ENCODE data around the gene ADORA3.

Gene ADORA3

DNA sequence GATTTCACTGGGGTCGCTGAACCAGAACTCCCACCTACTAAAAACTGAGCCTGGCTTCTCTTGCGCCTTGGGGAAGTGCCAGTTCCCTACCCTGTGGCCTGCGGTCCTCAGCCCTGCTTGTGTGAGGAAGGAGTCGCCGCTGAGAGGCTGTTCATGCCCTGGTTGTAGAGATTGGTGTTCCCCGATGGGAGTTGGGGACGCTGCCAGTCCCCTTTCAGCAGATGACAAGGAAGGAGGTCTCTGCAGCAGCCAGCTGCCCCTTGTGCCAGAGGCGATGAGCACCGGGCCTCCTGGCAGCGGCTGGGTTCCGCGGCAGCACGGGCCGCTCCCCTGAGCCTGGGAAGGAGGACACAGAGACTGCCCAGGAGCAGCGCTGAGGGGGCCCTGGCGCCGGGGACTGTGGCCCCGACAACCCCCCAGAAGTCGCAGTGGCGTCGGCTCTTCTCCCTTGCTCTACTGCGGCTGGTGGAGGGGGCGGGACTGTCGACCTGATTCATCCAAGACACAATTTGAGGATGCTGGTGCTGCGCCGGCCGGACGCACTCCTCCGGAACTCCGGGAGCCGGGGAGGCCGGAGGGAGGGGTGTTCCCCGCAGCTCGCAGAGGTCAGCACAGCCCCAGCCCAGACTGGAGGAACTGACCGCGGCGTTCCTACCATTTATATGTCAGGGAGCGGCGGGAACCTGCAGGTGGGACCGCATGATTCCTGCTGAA is 12.0 kb upstream of the ADORA3 start:
- peak overlapping the region; percentile 19 for H3K4me3 ChIP-seq (ENCODE audit: low read depth, low read length)
- TF ChIP-seq, protein P1, sequence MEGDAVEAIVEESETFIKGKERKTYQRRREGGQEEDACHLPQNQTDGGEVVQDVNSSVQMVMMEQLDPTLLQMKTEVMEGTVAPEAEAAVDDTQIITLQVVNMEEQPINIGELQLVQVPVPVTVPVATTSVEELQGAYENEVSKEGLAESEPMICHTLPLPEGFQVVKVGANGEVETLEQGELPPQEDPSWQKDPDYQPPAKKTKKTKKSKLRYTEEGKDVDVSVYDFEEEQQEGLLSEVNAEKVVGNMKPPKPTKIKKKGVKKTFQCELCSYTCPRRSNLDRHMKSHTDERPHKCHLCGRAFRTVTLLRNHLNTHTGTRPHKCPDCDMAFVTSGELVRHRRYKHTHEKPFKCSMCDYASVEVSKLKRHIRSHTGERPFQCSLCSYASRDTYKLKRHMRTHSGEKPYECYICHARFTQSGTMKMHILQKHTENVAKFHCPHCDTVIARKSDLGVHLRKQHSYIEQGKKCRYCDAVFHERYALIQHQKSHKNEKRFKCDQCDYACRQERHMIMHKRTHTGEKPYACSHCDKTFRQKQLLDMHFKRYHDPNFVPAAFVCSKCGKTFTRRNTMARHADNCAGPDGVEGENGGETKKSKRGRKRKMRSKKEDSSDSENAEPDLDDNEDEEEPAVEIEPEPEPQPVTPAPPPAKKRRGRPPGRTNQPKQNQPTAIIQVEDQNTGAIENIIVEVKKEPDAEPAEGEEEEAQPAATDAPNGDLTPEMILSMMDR (IDR thresholded peaks at IDR 0.05; ENCODE audit: low read depth, low read length, missing control alignments) = no peak
- in situ Hi-C loops (cut with HindIII; ENCODE audit: low sequenced_read_pairs) = no loop called here
- no peak for DNase-seq (ENCODE audit: low read depth)

- no peak for DNase-seq (ENCODE audit: low read depth)
- in situ Hi-C loops (cut with HindIII; ENCODE audit: low sequenced_read_pairs) = no loop called here
- H3K4me3 ChIP-seq (ENCODE audit: low read depth, low read length) = no peak overlapping the region
- TF ChIP-seq, protein P1 (IDR thresholded peaks at IDR 0.05; ENCODE audit: low read depth, low read length, missing control alignments) = no peak
Observed at GRCh38 chr1:111513410-111514020, 10.1 kb upstream of the ADORA3 start.

- no peak overlapping the region for H3K4me3 ChIP-seq (ENCODE audit: low read depth, low read length)
Observed at GRCh38 chr1:111512931-111513330, 9.5 kb upstream of the ADORA3 start.

DNA sequence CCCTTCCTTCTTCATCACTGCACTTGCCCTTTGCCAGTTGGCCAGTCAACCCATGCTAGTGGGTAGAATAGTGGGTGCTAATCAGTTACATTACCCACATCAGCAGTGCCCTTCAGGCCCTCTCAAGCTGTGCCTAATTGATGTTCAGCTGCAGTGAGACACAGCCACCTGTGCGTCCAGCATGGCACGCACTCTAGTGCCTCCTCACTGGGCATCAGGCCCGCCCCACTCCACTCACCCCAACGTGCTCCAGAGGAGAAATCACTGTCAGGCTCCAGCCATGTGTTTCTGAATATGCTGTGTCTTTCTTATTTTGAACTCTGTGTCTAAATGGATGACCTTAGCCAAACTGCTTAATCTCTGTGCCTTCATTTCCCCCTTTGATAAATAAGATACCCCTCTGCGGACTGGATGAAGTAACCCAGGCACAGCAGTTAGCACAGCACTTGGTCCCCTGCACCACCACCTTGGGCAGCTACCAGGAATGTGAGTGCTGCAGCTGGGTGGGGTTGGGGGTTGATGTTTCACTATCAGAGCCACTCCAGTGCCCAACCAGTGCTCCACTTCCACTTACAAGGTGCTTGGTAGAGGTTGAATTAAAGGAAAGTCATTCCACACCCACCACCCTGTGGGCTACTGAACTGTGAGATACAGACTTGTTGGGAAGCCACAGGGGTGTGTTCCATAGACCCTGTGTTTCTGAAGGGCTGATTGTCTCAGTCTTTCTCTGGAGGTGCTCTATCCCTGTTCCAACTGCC is 8.9 kb upstream of the ADORA3 start:
- TF ChIP-seq, protein P1 (IDR thresholded peaks at IDR 0.05; ENCODE audit: low read depth, low read length, missing control alignments) = no peak
- H3K4me3 ChIP-seq (ENCODE audit: low read depth, low read length) = no peak overlapping the region
- no peak for DNase-seq (ENCODE audit: low read depth)
- in situ Hi-C loops (cut with HindIII; ENCODE audit: low sequenced_read_pairs) = no loop called here

More at GRCh38 chr1:111512931-111513330, 9.5 kb upstream of the ADORA3 start:
- TF ChIP-seq, protein P1 (IDR thresholded peaks at IDR 0.05; ENCODE audit: low read depth, low read length, missing control alignments) = no peak
- no peak for DNase-seq (ENCODE audit: low read depth)
- in situ Hi-C loops (cut with HindIII; ENCODE audit: low sequenced_read_pairs) = no loop called here

- TF ChIP-seq, protein P1 (IDR thresholded peaks at IDR 0.05; ENCODE audit: low read depth, low read length, missing control alignments) = no peak
- no peak overlapping the region for H3K4me3 ChIP-seq (ENCODE audit: low read depth, low read length)
- no peak for DNase-seq (ENCODE audit: low read depth)
- in situ Hi-C loops (cut with HindIII; ENCODE audit: low sequenced_read_pairs) = no loop called here
Observed at GRCh38 chr1:111511370-111511769, 7.9 kb upstream of the ADORA3 start.

- H3K4me3 ChIP-seq (ENCODE audit: low read depth, low read length) = no peak overlapping the region
- TF ChIP-seq, protein P1 (IDR thresholded peaks at IDR 0.05; ENCODE audit: low read depth, low read length, missing control alignments) = no peak
- in situ Hi-C loops (cut with HindIII; ENCODE audit: low sequenced_read_pairs) = no loop called here
- no peak for DNase-seq (ENCODE audit: low read depth)
Observed at GRCh38 chr1:111509997-111510375, 6.6 kb upstream of the ADORA3 start.
